Measurements from ENCODE around the gene DEFB114. TPM values are rescaled to one million over a fixed set of nuclear protein-coding genes. Genes with fewer than 3 reads are reported as not detected.

Gene DEFB114, protein sequence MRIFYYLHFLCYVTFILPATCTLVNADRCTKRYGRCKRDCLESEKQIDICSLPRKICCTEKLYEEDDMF
- not detected for total RNA-seq

DNA sequence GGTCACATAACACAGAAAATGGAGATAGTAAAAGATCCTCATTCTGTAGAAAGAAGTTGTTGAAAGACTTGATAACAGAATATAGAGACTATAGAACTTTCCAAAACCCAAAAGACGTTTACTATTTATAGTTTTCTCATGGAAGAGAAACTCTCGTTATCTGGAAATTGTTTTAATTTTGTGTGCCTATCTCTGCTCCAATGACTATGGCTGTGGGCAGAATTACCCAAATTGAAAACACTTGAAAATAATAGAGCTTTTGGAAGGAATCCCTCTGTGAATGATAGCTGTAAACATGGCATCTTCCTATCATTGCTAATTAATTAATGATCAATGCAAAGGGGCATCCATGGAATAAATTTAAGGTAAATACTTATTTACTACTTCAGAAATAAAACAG lies at the start of gene DEFB114:
Gene DEFB114, minus strand, starts transcription at position 101 of the 400 bp plus-strand sequence. Its CDS starts 59 bp downstream, at position 42.
- TF ChIP-seq, protein P1, sequence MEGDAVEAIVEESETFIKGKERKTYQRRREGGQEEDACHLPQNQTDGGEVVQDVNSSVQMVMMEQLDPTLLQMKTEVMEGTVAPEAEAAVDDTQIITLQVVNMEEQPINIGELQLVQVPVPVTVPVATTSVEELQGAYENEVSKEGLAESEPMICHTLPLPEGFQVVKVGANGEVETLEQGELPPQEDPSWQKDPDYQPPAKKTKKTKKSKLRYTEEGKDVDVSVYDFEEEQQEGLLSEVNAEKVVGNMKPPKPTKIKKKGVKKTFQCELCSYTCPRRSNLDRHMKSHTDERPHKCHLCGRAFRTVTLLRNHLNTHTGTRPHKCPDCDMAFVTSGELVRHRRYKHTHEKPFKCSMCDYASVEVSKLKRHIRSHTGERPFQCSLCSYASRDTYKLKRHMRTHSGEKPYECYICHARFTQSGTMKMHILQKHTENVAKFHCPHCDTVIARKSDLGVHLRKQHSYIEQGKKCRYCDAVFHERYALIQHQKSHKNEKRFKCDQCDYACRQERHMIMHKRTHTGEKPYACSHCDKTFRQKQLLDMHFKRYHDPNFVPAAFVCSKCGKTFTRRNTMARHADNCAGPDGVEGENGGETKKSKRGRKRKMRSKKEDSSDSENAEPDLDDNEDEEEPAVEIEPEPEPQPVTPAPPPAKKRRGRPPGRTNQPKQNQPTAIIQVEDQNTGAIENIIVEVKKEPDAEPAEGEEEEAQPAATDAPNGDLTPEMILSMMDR (IDR thresholded peaks at IDR 0.05; ENCODE audit: low read depth): no peak

DNA sequence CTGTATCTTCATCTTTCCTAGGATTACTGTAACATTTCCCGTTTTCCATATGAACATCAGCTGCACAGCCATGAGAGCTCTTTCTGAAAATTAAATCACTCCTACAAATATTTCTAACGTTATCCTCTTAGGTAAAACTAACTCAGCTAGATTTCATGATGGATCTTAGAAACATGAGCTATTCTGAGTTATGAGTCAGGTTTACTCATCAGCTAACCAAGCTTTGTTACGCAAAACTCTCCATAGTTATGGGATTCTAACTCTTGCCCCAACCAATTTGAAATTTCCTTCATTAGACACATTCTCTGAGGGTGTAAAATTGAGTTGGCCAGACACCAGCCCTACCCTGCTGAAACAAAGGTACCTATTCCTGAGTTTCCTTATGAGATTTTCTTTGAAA lies 43.9 kb upstream of the DEFB114 start:
- TF ChIP-seq, protein P1 (IDR thresholded peaks at IDR 0.05; ENCODE audit: low read depth): no peak

GRCh38 chr6:50003139-50003538 lies 39.2 kb upstream of the DEFB114 start:
- TF ChIP-seq, protein P1 (IDR thresholded peaks at IDR 0.05; ENCODE audit: low read depth): no peak

GRCh38 chr6:49995278-49995677 lies 31.3 kb upstream of the DEFB114 start:
- TF ChIP-seq, protein P1 (IDR thresholded peaks at IDR 0.05; ENCODE audit: low read depth): no peak

GRCh38 chr6:49988900-49989299 lies 24.9 kb upstream of the DEFB114 start:
- TF ChIP-seq, protein P1 (IDR thresholded peaks at IDR 0.05; ENCODE audit: low read depth): no peak

DNA sequence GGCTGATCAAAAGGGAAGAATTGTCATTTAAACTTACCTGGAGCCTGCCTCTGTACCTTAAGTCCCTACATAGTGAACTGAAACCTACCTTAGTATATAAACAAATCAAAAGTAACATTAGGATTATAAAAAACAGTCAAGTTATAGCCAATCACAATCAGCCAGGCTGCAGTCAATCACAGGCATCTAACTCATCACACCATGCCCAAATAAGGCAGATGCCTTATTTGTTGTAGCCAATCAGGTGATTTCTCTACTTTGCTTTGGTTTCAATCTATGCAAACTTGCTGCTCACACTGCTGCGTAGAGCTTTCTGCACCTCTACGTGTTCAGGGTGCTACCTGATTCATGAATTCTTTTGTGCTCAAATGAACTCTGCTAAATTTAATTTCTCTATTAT lies 23.8 kb upstream of the DEFB114 start:
- TF ChIP-seq, protein P1 (IDR thresholded peaks at IDR 0.05; ENCODE audit: low read depth): no peak

DNA sequence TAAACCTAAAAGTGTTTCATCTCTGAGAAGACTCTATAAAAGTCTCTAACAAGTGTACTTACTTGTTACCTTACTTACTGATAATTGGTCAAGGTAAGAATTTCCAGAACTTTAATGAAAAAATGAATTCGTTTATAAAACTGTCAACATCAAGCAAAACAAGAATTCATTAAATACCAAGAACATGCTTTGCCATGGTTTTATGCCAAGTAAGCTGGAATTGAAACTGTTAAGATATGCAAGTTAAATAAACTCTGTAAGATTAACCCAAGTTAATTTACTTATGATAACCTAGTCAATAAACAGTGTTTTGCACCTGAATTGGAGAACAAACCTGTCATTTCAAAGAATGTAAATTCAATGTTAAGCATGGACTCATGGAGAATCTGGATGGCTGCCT lies 22.6 kb upstream of the DEFB114 start:
- TF ChIP-seq, protein P1 (IDR thresholded peaks at IDR 0.05; ENCODE audit: low read depth): no peak
